GM15510 (cell line): ENCODE results near the gene ATP6V0A4.

ENCODE experiments used
- POLR2A ChIP-seq: IDR thresholded peaks from 3 replicates; pipeline ENCODE4 v1.6.1; 2011; ENCODE audit warnings: borderline replicate concordance; ENCODE audit not compliant: insufficient read length; ENCODE audit errors: extremely low read depth

ATP6V0A4 gene

DNA sequence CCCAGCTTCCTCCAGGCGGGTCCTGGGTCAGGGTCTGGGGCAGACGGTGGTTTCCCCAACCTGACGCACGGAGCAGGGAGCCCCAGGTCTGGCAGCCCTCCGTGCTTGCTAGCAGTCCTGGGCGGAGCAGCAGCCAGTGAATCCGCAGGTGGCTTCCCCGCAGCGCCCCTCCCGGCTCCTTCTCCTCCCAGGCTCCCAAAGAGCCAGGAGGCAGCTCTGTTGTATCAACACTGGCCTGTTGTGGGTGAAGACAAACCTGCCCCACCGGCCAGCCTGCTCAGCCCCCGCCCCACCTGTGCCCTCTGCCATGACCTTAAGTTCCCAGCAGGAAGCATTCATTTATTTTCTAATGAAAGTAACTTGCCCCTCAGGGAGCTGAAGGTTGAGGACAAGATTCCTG, 24.2 kb downstream of the ATP6V0A4 start:
- TF ChIP-seq POLR2A = no peak

DNA sequence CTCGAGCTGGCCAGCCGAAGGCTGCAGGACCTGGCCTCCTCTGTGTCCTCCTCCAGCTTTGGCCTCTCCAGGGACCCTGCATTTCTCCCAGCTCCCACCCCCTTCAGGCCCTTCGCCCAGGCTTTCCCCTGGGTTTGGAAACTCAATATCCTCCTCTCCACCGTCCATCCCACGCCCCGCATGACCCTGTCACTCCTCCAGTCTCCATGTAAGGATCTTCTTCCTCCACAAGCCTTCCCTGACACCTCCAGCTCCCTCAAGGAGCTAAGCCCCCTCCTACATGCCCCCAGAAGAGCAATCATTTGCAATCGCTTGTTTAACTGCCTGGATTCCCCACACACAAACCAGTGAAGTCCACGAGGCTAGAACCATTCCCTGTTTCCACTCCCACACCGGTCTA, 24.8 kb downstream of the ATP6V0A4 start:
- TF ChIP-seq POLR2A = no peak

DNA sequence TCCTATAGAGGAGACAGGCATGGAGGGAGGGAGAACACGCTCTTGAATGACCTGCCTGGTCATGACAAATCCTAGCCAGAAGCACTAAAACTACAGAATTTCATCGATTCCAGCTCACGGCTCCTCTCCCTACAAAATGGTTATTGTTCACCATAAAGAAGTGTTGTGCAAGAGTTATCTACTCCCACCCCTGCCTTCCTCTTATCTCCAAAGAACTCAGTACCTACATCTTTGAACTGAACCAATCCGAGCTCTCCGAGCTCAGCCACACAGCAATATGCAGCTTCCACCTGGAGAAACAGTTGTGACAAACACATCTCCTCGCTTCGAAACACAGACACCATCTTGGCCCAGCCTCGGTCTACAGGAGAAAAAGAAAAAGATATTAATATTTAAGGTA, 27.1 kb downstream of the ATP6V0A4 start:
- no peak for TF ChIP-seq POLR2A

DNA sequence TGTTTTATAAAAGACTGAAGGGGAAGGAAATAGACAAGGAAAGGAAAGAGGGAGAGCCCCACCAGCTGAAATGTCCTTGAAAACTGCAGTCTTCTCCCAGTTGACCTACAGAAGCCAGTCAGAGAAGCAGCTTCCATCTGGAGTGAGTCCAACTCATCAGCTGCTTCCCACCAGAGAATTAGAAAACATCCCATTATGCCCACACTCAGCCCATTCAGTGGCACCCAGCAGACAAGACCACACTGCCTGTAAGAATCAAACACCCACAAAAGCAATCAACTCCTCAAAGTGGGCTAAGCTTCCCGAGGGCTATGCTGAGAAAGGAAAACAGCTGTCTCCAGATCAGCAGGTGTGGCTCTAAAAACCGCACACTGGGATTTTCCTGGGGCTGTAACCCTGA, 29.8 kb downstream of the ATP6V0A4 start:
- no peak for TF ChIP-seq POLR2A

DNA sequence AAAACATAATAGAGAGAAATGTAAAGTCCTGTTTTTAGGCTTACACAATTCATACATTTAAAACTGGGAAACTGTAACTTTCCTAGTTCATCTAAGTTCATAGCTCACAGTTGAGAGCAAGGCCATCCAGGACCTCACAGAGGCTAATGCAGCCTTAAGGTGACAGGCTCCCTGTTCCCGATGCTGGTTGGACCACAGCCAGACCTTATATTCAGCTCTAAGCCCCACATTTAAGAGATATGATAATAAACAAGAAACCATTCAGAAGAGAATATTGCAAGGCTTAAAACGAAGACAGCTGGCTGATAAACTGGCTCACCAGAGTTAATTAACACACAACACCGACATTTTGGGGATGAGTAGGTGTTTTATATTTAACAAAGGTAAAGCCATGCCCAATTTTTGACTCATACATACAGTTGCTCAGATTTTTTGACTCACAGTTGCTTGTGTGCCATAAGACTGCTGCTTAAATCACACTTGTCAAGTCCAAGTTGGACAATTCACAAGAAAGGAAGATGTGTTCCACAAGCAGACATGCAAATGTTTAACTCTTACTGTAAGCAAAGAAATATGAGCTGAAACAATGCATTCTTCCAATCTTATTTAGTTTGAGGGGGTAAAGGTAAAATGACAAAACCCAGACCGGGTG, 41.3 kb downstream of the ATP6V0A4 start:
- no peak for TF ChIP-seq POLR2A

DNA sequence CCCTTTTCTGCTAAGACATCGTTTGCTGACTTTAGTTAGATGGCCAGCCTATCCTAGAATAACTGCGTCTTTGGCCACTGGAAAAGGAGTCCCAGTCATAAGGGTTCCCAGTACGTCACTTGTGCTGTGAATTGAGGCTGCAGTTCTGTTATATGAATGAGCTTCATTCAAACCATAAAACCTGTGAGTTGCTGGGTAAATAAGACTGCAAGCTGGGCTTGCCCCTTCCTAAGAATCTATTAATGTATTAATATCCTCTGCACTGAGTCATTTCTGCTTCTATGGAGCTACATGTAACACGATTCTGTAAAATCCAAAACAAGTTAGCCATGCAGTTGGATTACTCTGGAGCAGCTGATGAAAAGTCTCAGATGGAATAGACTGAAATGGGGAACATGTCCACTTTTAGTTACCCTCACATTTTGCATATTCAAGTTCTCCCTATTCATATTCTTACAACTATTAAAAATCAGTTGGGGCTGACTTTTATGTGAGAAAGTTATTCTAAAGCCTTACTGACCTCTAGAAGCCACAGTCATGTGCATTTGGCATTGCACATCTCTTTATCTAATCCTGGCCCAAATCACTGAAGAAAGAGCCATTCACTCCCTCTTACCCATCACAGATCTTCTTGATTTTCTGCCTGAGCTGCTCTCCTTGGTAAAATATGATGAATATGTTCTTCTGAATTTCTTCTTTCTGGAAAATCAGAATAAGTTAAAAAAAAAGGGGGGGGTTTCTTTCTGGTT, 42.0 kb downstream of the ATP6V0A4 start:
- no peak for TF ChIP-seq POLR2A

DNA sequence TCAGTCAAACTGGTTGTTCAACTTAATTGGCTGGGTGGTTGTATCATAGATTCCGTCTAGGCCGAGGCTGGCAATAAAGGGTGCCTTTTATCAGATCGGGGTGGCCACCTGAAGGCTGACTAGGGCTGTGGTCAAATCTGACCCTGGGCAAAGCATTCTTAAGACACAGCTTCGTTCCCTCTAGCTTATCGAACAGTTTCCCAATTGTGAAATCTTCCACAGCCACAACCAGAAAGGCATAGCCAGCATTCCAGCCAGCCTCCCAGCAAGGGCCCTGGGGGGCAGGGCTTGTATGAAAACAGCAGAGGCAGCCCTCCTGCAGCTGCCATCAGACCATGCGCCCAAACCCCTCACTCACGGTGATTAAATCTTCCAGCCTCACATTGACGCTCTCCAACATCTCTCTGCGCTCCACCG, 42.7 kb downstream of the ATP6V0A4 start:
- no peak for TF ChIP-seq POLR2A

DNA sequence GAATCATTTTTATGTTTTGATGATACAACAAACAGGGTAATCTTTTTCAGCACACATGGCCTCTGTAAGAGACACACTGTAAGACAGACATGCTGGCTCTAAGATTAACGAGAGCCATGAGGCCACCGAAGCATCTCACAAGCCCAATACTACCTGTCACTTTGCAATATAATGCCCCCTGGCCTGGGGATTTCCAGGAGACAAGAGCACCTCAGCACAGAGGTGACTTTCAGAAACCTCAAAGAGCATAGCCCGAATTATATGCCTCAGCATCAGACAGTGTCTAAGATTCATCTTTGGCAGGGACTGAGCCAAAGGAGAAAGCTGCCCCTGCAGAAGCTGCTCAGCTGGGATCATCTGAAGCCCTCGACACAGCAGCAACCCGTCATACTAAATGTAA, 44.4 kb downstream of the ATP6V0A4 start:
- TF ChIP-seq POLR2A = no peak

DNA sequence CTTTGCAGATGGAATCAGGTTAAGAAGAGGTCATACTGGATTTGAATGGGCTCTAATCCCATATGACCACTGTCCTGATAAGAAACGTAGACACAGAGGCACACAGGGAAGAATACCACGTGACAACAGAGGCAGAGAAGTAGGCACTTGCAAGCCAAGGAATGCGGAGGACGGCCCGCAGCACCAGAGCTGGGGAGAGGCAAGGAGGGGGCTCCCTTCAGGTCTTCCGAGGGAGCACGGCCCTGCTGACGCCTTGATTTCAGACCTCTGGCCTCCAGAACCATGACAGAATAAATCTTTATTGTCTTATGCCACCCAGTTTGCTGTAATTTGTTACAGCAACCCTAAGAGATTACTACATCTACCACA, 44.9 kb downstream of the ATP6V0A4 start:
- TF ChIP-seq POLR2A = no peak

DNA sequence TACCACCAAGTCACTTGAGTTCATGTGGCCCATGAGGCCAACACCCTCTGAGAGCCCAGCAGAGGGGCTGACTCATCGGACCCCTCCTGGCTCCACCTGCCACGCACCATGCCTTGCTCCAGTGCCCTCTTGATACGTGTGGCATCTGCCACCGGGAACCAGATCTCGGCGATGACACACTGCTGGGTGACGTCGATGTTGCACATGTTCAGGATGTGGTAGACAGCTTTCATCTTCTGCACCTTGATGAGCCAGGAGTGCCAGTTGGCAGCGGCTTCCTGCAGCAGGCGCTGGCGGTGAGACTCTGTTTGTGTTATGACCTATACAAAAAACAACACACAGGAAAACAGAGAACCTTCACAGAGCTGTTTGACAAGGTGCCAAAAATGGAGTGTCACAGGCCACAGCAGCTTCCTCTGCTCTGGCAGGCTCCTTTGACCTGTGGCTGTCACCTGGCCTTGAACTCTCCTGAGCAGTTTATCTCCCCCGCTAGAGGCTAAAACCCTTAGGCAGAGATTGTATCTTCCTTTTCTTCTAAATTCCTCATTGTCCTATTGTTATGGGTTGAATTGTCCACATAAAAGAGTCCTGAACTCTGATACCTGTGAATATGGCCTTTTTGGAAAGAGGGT, 45.4 kb downstream of the ATP6V0A4 start:
- TF ChIP-seq POLR2A = no peak

DNA sequence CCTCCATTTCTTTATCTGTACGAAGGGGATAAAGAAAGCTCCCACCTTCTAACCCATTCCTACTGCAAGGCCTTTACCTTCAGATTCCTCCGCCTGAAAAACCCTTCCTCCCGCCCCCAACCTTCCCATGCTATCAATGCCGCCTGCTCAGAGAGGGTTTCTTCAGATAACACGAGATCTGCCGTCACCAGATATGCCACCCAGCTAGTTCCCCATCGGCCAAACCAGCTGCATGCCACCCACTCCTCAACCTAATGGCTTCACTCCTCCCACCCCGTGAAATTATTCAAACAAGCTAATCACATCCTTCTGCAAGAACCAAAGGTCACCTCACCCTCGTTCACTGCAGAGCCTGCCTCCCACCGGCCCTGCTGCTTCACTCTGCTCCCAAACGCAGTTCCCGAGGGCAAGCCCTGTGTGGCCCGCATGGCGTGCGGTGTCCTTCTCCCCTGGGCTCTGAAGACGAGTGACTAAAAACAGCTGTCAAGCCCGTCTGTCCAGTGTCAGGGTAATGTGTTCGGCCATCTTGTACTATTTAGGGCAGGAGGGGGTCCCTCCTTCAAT, 47.0 kb downstream of the ATP6V0A4 start:
- no peak for TF ChIP-seq POLR2A

DNA sequence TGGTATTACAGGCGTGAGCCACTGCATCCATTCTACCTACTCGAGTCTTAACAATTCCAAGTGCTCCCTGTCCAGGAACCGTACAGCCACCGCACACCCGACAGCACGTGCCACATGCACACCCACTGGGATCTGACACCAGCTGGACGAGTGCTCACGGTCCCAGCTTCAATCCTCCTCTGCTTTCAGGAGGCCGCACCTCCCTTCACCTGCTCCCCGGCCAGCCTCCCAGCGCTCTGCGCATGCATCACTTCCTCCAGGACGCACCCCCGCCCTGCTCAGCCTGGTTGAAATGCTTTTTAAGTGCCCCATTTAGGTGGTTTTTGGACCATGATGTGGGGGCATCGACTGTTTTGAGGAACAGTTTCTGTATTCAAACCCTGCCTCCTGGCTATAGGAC, 47.5 kb downstream of the ATP6V0A4 start:
- TF ChIP-seq POLR2A = no peak

DNA sequence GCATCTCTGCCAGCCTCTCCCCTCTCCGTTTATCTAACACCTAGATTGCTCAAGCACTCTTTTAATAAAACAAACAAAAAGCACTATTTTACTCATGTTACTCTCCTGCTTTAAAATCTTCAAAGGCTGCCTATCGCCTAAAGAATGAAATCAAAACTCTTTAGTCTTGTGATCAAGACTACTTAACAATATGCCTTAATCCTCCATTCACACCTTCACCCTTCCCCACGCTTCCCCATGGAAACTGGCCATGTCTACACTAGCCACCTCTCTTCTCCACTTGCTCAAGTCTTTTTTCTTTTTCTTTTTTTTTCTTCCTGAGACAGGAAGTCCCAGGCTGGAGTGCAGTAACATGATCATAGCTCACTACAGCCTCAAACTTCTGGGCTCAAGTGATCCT, 48.0 kb downstream of the ATP6V0A4 start:
- TF ChIP-seq POLR2A = no peak

DNA sequence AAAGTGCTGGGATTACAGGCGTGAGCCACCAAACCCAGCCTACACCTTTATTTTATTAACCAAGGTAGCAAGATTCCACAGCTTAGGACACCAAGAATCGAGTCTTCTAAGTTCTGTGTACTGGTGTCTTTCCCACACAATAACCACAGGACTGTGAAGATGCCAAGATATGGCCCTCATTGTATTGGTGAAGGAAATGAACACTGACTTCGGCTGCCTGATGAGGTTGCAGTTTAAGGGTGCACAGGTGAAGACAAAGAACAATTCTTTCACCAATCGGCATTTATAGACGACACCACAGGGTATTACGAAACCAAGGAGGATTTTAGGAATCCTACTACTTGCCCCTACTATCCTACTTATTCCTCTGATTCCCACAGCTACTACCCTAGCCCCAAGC, 49.3 kb downstream of the ATP6V0A4 start:
- no peak for TF ChIP-seq POLR2A

DNA sequence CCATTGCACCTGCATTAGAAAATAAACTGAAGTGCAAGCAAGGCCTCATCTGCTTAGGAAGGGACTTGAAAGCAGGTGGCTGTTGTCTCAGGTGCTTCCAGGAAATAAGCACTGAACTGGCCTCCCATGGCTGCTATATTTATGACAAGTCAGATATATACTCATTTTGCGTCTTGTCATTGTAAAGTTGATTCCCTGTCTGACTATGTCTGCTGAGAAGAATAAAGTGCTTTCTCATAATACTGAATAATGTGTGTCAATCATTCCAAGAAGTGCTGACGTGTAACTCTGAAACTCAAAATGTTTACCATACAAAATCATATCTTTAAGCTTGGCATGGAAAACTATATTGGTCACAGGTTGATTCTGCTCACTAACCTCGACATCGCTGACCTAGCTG, 51.9 kb downstream of the ATP6V0A4 start:
- no peak for TF ChIP-seq POLR2A
